ENCODE results near the gene TULP4. TPM values are rescaled to one million over a fixed set of nuclear protein-coding genes. Genes with fewer than 3 reads are reported as not detected.

Gene TULP4
- total RNA-seq, 4 donors from 2014 or later: 59.8 to 99.2 (median 88.6) TPM

DNA sequence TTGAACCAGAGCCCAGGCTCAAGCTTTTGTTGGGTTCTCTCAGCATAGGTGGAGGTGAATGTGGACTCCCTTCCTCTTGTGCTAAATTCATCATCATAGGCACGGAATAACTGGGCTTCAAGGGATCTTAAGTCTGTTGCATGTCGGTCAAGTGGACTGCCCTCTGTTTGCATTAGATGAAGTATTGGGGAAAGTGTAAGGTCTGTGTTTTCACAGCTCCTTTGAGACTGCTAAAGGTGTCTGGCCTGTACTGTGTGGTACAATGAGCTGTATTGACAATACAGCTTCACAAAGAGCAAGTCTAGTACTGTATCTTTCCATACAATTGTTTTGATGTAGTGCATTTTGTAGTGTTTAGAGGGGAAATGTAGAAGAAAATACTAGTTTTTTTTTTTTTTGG lies 34.3 kb upstream of the TULP4 start:
- in situ Hi-C loops (cut with MboI; ENCODE audit: low sequenced_read_pairs in 4 of 4): no loop called here
- DNase-seq (no peak), ATAC-seq (no peak)
- TF ChIP-seq, protein P1, sequence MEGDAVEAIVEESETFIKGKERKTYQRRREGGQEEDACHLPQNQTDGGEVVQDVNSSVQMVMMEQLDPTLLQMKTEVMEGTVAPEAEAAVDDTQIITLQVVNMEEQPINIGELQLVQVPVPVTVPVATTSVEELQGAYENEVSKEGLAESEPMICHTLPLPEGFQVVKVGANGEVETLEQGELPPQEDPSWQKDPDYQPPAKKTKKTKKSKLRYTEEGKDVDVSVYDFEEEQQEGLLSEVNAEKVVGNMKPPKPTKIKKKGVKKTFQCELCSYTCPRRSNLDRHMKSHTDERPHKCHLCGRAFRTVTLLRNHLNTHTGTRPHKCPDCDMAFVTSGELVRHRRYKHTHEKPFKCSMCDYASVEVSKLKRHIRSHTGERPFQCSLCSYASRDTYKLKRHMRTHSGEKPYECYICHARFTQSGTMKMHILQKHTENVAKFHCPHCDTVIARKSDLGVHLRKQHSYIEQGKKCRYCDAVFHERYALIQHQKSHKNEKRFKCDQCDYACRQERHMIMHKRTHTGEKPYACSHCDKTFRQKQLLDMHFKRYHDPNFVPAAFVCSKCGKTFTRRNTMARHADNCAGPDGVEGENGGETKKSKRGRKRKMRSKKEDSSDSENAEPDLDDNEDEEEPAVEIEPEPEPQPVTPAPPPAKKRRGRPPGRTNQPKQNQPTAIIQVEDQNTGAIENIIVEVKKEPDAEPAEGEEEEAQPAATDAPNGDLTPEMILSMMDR (IDR thresholded peaks at IDR 0.05 in 4 of 5, conservative IDR thresholded peaks at IDR 0.05 in 1 of 5): no peak
- TF ChIP-seq POLR2A (IDR thresholded peaks at IDR 0.05): no peak
- Histone ChIP-seq H3K9me3 (no peaks in the 10 kb centered on the region), H3K27me3 (no peaks in the 10 kb centered on the region), H3K4me3 (no peak overlapping the region), H3K4me1 (peaks cover 6 to 13% of the 10 kb centered on the region in 2 donors), H3K27ac (no peak overlapping the region), H3K36me3 (no peaks in the 10 kb centered on the region)
- intact Hi-C loops (cut with DNase I; ENCODE audit: low total_unique reads): no loop called here

DNA sequence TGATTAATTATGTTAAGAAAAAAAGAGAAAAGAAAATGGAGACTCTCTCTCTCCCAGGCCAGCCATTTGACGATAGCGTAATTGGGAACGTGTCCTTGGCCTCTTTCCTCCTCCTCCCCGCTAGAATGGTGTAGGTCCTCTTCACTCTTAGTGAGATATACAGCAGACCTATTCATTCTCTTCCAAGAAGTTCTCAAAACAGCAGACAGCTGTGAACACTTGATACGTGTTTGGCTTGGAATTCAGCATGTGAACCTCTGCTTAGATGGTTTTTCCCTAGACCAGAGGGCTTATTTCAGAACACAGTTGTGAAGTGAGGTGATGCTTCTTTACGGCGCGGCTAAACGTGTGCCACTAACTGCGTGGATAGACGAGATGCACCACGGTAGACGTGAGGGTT lies 32.6 kb upstream of the TULP4 start:
- DNase-seq: no peak
- intact Hi-C loops (cut with DNase I; ENCODE audit: low total_unique reads) (no loop called here), in situ Hi-C loops (cut with MboI; ENCODE audit: low sequenced_read_pairs in 4 of 4) (no loop called here)
- Histone ChIP-seq H3K4me1 (peaks cover 14 to 19% of the 10 kb centered on the region in 2 donors), H3K9me3 (no peaks in the 10 kb centered on the region), H3K36me3 (no peaks in the 10 kb centered on the region), H3K4me3 (no peak overlapping the region), H3K27me3 (no peaks in the 10 kb centered on the region), H3K27ac (peak overlapping the region; percentile 37 to 66 (median 47))
- no peak for TF ChIP-seq POLR2A (IDR thresholded peaks at IDR 0.05)
- TF ChIP-seq, protein P1 (IDR thresholded peaks at IDR 0.05 in 4 of 5, conservative IDR thresholded peaks at IDR 0.05 in 1 of 5): no peak
- peak; percentile 87 to 91 for ATAC-seq

DNA sequence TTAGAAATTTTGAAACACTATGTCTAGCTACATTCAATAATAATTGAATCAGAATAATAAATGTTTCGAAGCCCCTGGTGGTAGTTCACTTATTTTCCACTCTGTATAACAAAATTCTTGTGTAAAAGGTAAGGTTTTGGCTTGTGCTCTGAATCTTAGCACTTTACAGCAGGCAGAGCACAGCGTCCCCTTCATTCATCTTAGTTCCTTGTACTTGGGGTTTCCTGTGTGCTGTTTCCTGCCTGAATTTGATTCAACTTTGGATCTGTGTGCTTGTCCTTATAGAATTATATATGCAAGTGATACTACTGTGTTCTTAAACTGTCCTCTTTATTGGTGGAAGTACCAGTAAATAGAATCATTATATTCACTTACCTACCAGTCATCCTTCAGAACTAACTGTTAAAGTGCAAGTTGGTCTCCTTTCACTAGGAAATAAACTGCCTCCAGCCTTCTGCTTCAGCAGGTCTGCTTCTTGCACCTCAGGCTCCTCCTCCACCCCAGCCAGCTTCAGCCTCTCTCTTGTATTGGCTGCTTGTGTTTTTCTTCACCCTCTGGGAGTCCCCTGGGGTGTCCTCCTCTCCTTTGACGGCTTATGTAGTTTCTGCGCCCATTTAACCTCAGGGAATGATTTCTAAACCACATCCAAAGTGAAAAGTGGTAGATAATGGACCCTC lies 28.8 kb upstream of the TULP4 start:
- no peak for DNase-seq
- Histone ChIP-seq H3K4me3 (no peak overlapping the region), H3K36me3 (no peaks in the 10 kb centered on the region), H3K27ac (peak overlapping the region in 2 of 4 donors; percentile 17 to 22), H3K4me1 (peaks cover 32 to 42% of the 10 kb centered on the region in 2 donors), H3K27me3 (no peaks in the 10 kb centered on the region), H3K9me3 (no peaks in the 10 kb centered on the region)
- intact Hi-C loops (cut with DNase I; ENCODE audit: low total_unique reads): no loop called here
- TF ChIP-seq POLR2A (IDR thresholded peaks at IDR 0.05): no peak
- TF ChIP-seq, protein P1 (IDR thresholded peaks at IDR 0.05 in 4 of 5, conservative IDR thresholded peaks at IDR 0.05 in 1 of 5): no peak
- no peak for ATAC-seq
- in situ Hi-C loops (cut with MboI; ENCODE audit: low sequenced_read_pairs in 4 of 4): no loop called here

DNA sequence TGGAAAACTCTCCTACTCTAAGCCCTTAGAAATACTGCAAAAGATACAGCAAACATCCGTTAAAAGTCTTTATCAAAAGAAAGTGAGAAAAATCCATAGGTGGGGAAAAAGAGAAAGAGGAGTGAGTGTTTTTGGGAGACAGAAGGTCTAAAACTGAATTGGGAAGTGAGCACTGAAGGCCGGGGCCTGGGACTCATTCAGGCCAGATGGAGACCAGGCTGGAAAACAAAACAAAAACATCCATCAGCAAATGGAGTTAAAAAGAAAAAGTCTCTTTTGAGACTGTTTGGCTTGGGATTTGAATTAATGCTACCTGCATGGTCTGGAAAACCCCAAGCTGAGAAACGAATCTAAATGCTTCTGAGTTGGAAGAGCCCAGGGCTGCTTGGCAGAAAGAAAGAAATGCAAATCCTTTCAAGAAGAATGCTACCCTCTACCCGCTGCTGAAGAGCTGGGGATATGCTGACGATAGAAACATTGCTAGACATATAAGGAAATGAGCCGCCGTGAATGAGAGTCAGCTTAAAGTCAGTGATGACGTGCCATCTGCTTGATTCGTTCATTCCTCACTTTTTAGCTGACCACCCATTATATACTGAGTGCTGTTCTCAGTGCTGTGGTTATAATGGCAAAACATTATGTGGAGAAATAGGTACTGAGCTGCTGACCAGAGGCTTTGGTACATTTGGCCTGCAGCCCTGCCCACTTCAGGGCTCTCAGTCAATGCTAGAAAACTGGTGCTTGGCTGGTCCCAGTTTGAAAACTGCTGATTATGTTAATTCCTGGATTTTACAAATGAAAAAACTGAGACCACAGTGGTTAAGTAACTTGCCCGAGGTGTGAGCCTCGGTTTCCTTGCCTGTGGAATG lies 28.0 kb upstream of the TULP4 start:
- H3K36me3 ChIP-seq: no peaks in the 10 kb centered on the region
- ATAC-seq: no peak
- peaks cover 32 to 42% of the 10 kb centered on the region in 2 donors for H3K4me1 ChIP-seq
- no peak for TF ChIP-seq POLR2A (IDR thresholded peaks at IDR 0.05)
- TF ChIP-seq, protein P1 (IDR thresholded peaks at IDR 0.05 in 4 of 5, conservative IDR thresholded peaks at IDR 0.05 in 1 of 5): no peak
- intact Hi-C loops (cut with DNase I; ENCODE audit: low total_unique reads): no loop called here
- H3K27me3 ChIP-seq: no peaks in the 10 kb centered on the region
- H3K4me3 ChIP-seq: no peak overlapping the region
- H3K9me3 ChIP-seq: no peaks in the 10 kb centered on the region
- H3K27ac ChIP-seq: peak overlapping the region in 2 of 4 donors; percentile 17 to 22
- in situ Hi-C loops (cut with MboI; ENCODE audit: low sequenced_read_pairs in 4 of 4): no loop called here
- DNase-seq: no peak

Measured in gastrocnemius medialis (tissue), 4 donors.